Measurements from ENCODE around the gene CLNK.

The CLNK gene

GRCh38 chr4:10701161-10701560 is 16.6 kb upstream of the CLNK start:
- peaks cover 0 to 13% (median 7%) of the 10 kb centered on the region in 4 donors for H3K4me1 ChIP-seq
- intact Hi-C loops (cut with DNase I; ENCODE audit: low total_unique reads): no loop called here
- H3K36me3 ChIP-seq: no peaks in the 10 kb centered on the region
- H3K27me3 ChIP-seq: no peaks in the 10 kb centered on the region
- no peak overlapping the region for H3K27ac ChIP-seq
- H3K9me3 ChIP-seq: no peaks in the 10 kb centered on the region
- no peak overlapping the region for H3K4me3 ChIP-seq
- DNase-seq: no peak
- no peak for TF ChIP-seq CTCF (IDR thresholded peaks at IDR 0.05)

GRCh38 chr4:10698172-10698571 is 13.6 kb upstream of the CLNK start:
- Histone ChIP-seq H3K9me3 (no peaks in the 10 kb centered on the region), H3K4me1 (no peaks in the 10 kb centered on the region), H3K27me3 (no peaks in the 10 kb centered on the region), H3K36me3 (no peaks in the 10 kb centered on the region), H3K27ac (no peak overlapping the region), H3K4me3 (no peak overlapping the region)
- no peak for TF ChIP-seq CTCF (IDR thresholded peaks at IDR 0.05)
- intact Hi-C loops (cut with DNase I; ENCODE audit: low total_unique reads): no loop called here
- DNase-seq: no peak

- Histone ChIP-seq H3K9me3 (no peaks in the 10 kb centered on the region), H3K27me3 (no peaks in the 10 kb centered on the region), H3K27ac (no peak overlapping the region), H3K4me1 (peaks cover 0 to 4% (median 1%) of the 10 kb centered on the region in 4 donors), H3K4me3 (no peak overlapping the region), H3K36me3 (no peaks in the 10 kb centered on the region)
- intact Hi-C loops (cut with DNase I; ENCODE audit: low total_unique reads): no loop called here
- DNase-seq: no peak
- no peak for TF ChIP-seq CTCF (IDR thresholded peaks at IDR 0.05)
Measured at GRCh38 chr4:10697086-10697485, 12.5 kb upstream of the CLNK start.

DNA sequence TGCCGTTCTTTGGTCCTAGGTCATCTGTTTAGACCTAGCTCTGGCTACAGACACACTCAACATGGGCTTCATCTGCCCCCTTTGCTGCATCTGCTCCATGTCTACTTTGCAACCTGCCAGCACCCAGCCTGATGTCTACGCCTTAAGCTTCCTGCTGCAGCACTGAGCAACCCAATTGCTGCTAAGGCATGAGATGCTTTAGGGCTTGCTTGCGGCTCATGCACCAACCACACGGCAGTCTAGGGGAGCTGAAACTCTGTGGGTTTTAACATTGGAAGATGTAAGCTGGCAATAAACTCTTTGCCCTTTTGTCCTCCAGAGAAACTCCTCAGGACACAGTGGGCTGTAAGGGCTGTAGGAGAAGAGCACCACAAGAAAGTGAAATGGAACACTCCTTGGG is 11.7 kb upstream of the CLNK start:
- DNase-seq: no peak
- H3K27ac ChIP-seq: no peak overlapping the region
- intact Hi-C loops (cut with DNase I; ENCODE audit: low total_unique reads): no loop called here
- H3K4me3 ChIP-seq: no peak overlapping the region
- no peaks in the 10 kb centered on the region for H3K36me3 ChIP-seq
- no peaks in the 10 kb centered on the region for H3K27me3 ChIP-seq
- H3K4me1 ChIP-seq: peaks cover 0 to 12% (median 3%) of the 10 kb centered on the region in 4 donors
- H3K9me3 ChIP-seq: no peaks in the 10 kb centered on the region
- TF ChIP-seq CTCF (IDR thresholded peaks at IDR 0.05): no peak

DNA sequence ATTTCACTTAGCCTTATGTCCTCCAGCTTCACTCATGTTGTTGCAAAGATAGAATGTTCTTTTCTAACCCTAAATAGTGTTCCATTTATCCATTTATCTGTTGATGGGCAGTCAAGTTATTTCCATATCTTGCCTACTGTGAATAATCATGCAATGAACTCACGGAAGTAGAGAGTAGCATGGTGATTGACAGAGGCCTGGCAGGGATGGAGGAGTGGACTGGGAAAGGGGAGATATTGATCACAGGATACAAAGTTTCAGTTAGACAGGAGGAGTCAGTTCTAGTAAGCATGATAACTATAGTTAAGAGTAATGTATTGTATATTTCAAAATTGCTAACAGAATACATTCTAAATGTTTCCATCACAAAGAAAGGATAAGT is 10.3 kb upstream of the CLNK start:
- no peak overlapping the region for H3K4me3 ChIP-seq
- no peaks in the 10 kb centered on the region for H3K9me3 ChIP-seq
- DNase-seq: no peak
- no peak for TF ChIP-seq CTCF (IDR thresholded peaks at IDR 0.05)
- no peak overlapping the region for H3K27ac ChIP-seq
- intact Hi-C loops (cut with DNase I; ENCODE audit: low total_unique reads): no loop called here
- H3K4me1 ChIP-seq: peaks cover 0 to 12% (median 3%) of the 10 kb centered on the region in 4 donors
- H3K27me3 ChIP-seq: no peaks in the 10 kb centered on the region
- H3K36me3 ChIP-seq: no peaks in the 10 kb centered on the region

DNA sequence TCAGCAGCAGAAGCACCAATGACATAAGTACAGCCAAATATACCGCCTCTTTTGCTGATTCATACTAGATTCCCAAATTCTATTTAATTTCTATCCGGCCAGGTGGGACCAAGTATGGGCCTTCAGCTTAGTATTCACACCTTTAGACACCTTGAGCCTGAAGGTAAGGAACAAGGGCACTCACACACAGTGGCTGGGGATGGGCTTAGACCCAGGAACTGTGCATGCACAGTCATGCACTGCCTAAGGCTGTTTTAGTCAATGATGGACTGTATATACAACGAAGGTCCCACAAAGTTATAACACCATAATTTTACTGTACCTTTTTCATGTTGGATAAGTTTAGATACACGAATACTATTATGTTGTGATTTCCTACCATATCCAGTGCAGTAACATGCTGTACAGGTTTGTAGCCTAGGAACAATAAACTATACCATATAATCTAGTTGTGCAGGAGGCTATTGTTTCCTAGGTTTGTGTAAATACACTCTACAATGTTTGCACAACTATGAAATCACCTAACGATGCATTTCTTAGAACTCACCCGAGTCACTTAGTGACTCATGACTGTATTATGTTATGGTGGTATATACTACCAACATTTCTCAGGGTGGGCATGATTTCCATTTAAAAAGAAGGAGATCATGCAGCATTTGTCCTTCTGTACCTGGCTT is 9.7 kb upstream of the CLNK start:
- TF ChIP-seq CTCF (IDR thresholded peaks at IDR 0.05): no peak
- H3K27ac ChIP-seq: no peak overlapping the region
- no peak overlapping the region for H3K4me3 ChIP-seq
- H3K36me3 ChIP-seq: no peaks in the 10 kb centered on the region
- intact Hi-C loops (cut with DNase I; ENCODE audit: low total_unique reads): no loop called here
- H3K27me3 ChIP-seq: no peaks in the 10 kb centered on the region
- DNase-seq: no peak
- no peaks in the 10 kb centered on the region for H3K9me3 ChIP-seq
- peaks cover 0 to 12% (median 3%) of the 10 kb centered on the region in 4 donors for H3K4me1 ChIP-seq

Data from tibial artery (tissue), 4 donors.